ENCODE measurements around the gene STK16. TPM values are rescaled to one million over a fixed set of nuclear protein-coding genes. Genes with fewer than 3 reads are reported as not detected.
"Not testable (repeated sequence)": the region's sequence is repeated elsewhere in the genome, so short reads cannot be mapped to it uniquely, and the experiment has no call there.

The STK16 gene
- total RNA-seq, result 24.4 TPM

GRCh38 chr2:219245148-219245898 is at the start of gene STK16, which contains the start of gene GLB1L:
Gene STK16, plus strand, starts transcription at chr2:219245479. Its CDS starts 521 bp downstream, at chr2:219246000.
Gene GLB1L, minus strand, starts transcription at chr2:219245444. Its CDS starts 1,871 bp downstream, at chr2:219243573.
- DNase-seq (ENCODE audit: low spot score) (peak; percentile 95), ATAC-seq (peak; percentile 75)

GRCh38 chr2:219197388-219197787 is 47.9 kb upstream of the STK16 start:
- ATAC-seq (no peak), DNase-seq (ENCODE audit: low spot score) (no peak)

- no peak for DNase-seq (ENCODE audit: low spot score)
- ATAC-seq, result no peak
These were observed 46.3 kb upstream of the STK16 start for GRCh38 chr2:219198974-219199373.

- no peak for ATAC-seq
- no peak for DNase-seq (ENCODE audit: low spot score)
These were observed 45.6 kb upstream of the STK16 start for GRCh38 chr2:219199470-219200211.

- not testable (repeated sequence) for DNase-seq (ENCODE audit: low spot score); ATAC-seq
These were observed 44.6 kb upstream of the STK16 start for GRCh38 chr2:219200502-219201326.

- DNase-seq (ENCODE audit: low spot score); ATAC-seq: not testable (repeated sequence)
These were observed 43.9 kb upstream of the STK16 start for GRCh38 chr2:219201331-219201730.

- ATAC-seq (no peak), DNase-seq (ENCODE audit: low spot score) (no peak)
These were observed 40.7 kb upstream of the STK16 start for GRCh38 chr2:219204425-219205164.

- ATAC-seq (no peak), DNase-seq (ENCODE audit: low spot score) (no peak)
These were observed 40.1 kb upstream of the STK16 start for GRCh38 chr2:219205165-219205538.

- DNase-seq (ENCODE audit: low spot score) (no peak), ATAC-seq (no peak)
These were observed 39.3 kb upstream of the STK16 start for GRCh38 chr2:219205981-219206327.

- DNase-seq (ENCODE audit: low spot score) (peak; percentile 96), ATAC-seq (peak; percentile 90)
These were observed 38.7 kb upstream of the STK16 start, which contains the start of gene ZFAND2B for GRCh38 chr2:219206328-219207133. Gene ZFAND2B, plus strand, starts transcription at chr2:219206782. Its CDS starts 206 bp downstream, at chr2:219206988.

- peak; percentile 0 for ATAC-seq
- peak; percentile 48 for DNase-seq (ENCODE audit: low spot score)
These were observed 38.0 kb upstream of the STK16 start for GRCh38 chr2:219207134-219207883.

GRCh38 chr2:219207884-219208740 is 37.2 kb upstream of the STK16 start:
- DNase-seq (ENCODE audit: low spot score) (no peak), ATAC-seq (peak; percentile 8)

GRCh38 chr2:219209236-219210195 is 35.8 kb upstream of the STK16 start:
- no peak for DNase-seq (ENCODE audit: low spot score)
- ATAC-seq, result no peak

GRCh38 chr2:219210196-219210885 is 34.9 kb upstream of the STK16 start:
- ATAC-seq (no peak), DNase-seq (ENCODE audit: low spot score) (no peak)

GRCh38 chr2:219210886-219211362 is 34.4 kb upstream of the STK16 start:
- ATAC-seq, result no peak
- no peak for DNase-seq (ENCODE audit: low spot score)

GRCh38 chr2:219213026-219213415 is 32.3 kb upstream of the STK16 start:
- DNase-seq (ENCODE audit: low spot score), result no peak
- ATAC-seq, result no peak

All from left lobe of liver (tissue), 2 donors.